ENCODE data around the gene GAS2L2.

GAS2L2 gene

GRCh38 chr17:35752945-35753764 lies at the start of gene GAS2L2:
Gene GAS2L2 (minus strand): TSS chr17:35753239. CDS start chr17:35752850, 389 bp downstream.
- DNase-seq (ENCODE audit: low read depth in 2 of 2): no peak

- no peak for DNase-seq (ENCODE audit: low read depth in 2 of 2)
Observed at GRCh38 chr17:35801583-35802224, 48.7 kb upstream of the GAS2L2 start.

GRCh38 chr17:35799942-35800341 lies 46.9 kb upstream of the GAS2L2 start:
- no peak for DNase-seq (ENCODE audit: low read depth in 2 of 2)

DNA sequence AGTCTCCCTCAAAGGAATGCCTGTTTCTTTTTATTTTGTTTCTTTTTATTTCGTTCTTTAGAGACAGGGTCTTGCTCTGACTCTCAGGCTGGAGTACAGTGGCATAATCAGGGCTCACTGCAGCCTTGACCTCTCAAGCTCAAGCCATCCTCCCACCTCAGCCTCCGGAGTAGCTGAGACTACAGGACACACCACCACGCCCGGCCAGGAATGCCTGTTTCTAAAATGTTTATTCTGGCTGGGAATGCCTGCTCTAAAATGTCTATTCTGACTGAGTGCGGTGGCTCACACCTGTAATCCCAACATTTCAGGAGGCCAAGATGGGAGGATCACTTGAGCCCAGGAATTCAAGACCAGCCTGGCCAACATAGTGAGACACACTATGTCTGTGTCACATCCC lies 44.9 kb upstream of the GAS2L2 start:
- no peak for DNase-seq (ENCODE audit: low read depth in 2 of 2)

DNA sequence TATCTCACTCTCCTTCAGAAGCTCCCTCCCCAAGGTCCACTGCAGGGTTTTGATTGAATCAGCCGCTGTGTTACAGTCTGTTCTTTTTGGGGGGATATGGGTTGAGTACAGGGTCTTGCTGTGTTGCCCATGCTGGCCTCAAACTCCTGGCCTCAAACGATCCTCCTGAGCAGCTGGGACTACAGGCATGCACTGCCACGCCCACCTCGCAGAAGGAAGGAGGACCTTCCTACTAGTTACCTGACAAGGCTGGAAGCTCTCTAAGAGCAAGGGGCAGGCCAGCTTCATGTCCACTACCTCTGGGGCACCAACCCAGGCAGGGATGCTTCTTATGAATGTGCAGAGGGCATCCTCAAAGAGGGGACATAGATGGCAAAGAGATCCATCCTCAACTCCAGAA lies 44.3 kb upstream of the GAS2L2 start:
- DNase-seq (ENCODE audit: low read depth in 2 of 2): no peak

GRCh38 chr17:35796942-35797341 lies 43.9 kb upstream of the GAS2L2 start:
- DNase-seq (ENCODE audit: low read depth in 2 of 2): no peak

DNA sequence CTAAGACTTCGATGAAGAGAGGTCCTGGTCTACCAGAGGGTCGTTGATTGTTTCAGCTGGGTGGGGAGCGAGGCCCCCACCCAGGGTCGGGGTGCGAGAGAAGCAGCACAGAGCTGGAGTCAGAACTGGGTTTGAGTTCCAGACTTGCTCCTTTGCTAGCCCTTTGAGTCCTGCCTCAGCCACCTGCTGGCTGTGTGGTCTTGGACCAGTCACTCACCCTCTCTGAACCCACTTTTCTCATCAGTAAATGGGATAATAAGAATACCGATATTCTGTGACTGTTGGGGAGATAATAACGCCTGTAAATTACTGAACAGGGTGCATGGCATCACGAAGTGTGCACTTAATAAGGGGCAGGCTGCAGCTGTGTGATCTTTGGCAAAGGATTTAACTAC lies 42.8 kb upstream of the GAS2L2 start:
- no peak for DNase-seq (ENCODE audit: low read depth in 2 of 2)

- peak; percentile 17 to 36 for DNase-seq (ENCODE audit: low read depth in 2 of 2)
Observed at GRCh38 chr17:35795007-35795870, 42.2 kb upstream of the GAS2L2 start, which contains the start of gene MMP28. Gene MMP28 (minus strand): TSS chr17:35795641. CDS start chr17:35795377, 264 bp downstream.

- no peak for DNase-seq (ENCODE audit: low read depth in 2 of 2)
Observed at GRCh38 chr17:35793257-35793656, 40.2 kb upstream of the GAS2L2 start.

- no peak for DNase-seq (ENCODE audit: low read depth in 2 of 2)
Observed at GRCh38 chr17:35791681-35792350, 38.8 kb upstream of the GAS2L2 start.

- DNase-seq (ENCODE audit: low read depth in 2 of 2): no peak
Observed at GRCh38 chr17:35790841-35791240, 37.8 kb upstream of the GAS2L2 start.

- no peak for DNase-seq (ENCODE audit: low read depth in 2 of 2)
Observed at GRCh38 chr17:35788477-35789368, 35.7 kb upstream of the GAS2L2 start.

- no peak for DNase-seq (ENCODE audit: low read depth in 2 of 2)
Observed at GRCh38 chr17:35786941-35787432, 33.9 kb upstream of the GAS2L2 start.

DNA sequence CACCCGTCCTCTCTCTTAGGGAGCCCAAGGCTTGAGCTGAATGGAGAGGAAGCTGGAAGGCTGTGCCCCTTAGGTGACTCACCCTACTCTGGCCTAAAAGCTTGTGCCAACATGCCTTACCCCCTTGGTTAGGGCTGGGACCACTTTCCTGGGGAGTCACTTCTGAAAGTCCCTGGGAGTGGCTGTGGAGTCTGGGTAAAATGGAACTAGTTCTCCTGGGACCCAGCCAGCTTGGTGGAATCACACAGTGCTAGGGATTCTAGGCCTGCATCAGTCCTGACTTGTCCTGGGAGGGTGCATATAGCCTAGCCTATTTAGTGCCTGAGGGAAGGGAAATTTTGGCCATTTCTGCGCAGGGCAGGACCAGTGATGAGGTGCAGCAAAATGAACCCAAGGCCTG lies 31.9 kb upstream of the GAS2L2 start:
- no peak for DNase-seq (ENCODE audit: low read depth in 2 of 2)

GRCh38 chr17:35780950-35781349 lies 27.9 kb upstream of the GAS2L2 start:
- DNase-seq (ENCODE audit: low read depth in 2 of 2): no peak

DNA sequence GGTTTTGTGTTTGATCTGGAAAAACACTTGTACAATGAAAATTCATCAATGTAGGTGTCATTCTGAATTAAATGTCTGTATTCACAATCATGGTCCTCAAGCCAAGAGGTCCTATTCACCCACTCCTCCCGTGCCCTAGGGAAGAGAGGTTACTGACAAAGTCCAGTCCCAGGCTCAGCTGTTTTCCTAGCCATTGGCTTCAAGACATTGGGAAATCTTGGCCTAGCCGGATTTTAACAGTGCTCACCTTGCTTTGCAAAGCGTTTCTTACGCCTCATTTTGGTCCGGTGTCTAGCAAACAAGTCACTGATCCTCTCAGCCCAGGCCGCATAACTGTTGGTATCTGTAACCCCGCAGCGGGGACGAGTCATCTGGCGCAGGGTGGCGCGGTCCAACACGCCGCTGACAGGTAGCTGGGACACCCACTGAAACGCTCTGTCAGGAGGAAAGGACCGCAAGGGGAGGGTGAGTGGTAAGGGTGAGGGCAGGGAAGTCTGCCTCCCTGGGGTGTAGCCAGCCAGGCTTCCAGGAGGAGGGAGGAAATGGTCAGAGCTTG lies 25.7 kb upstream of the GAS2L2 start:
- no peak for DNase-seq (ENCODE audit: low read depth in 2 of 2)

- no peak for DNase-seq (ENCODE audit: low read depth in 2 of 2)
Observed at GRCh38 chr17:35775583-35775982, 22.5 kb upstream of the GAS2L2 start.

GRCh38 chr17:35775039-35775438 lies 22.0 kb upstream of the GAS2L2 start:
- DNase-seq (ENCODE audit: low read depth in 2 of 2): no peak

- no peak for DNase-seq (ENCODE audit: low read depth in 2 of 2)
Observed at GRCh38 chr17:35774499-35774898, 21.5 kb upstream of the GAS2L2 start.

Data from stimulated activated CD4-positive, alpha-beta T cell treated with anti-CD3 and anti-CD28 coated beads, Interleukin-12 subunit alpha, Interleukin-12 subunit beta, amount 100 ng/mL, for 24 hours (primary cell).